Right atrium auricular region (tissue), 2 donors: Measurements from ENCODE around the gene OTUD1. TPM values are rescaled to one million over a fixed set of nuclear protein-coding genes. Genes with fewer than 3 reads are reported as not detected.

Source experiments
- DNase-seq: peaks from one replicate; pipeline ENCODE4 v3.0.0-alpha.2; 2019; ENCODE audit warnings: low spot score
- H3K27ac ChIP-seq, 2 donors: fragments of 200-600 bp; sonication (generic); 1 replicate in 1 of 2; 2 replicates in 1 of 2; pipeline ENCODE4 v1.5.1; 2016 to 2019
- H3K27me3 ChIP-seq, 2 donors: fragments of 200-600 bp; sonication (generic); one replicate each; pipeline versions ENCODE4 v1.5.1 to v1.6.0; 2017 to 2019
- H3K36me3 ChIP-seq: fragments of 200-600 bp; sonication (generic); one replicate; pipeline ENCODE4 v1.5.1; 2016
- H3K4me1 ChIP-seq, 2 donors: fragments of 200-600 bp; sonication (generic); one replicate each; pipeline versions ENCODE4 v1.5.1 to v1.6.0; 2017 to 2019
- H3K4me3 ChIP-seq, 2 donors: fragments of 200-600 bp; sonication (generic); 1 replicate in 1 of 2; 2 replicates in 1 of 2; pipeline ENCODE4 v1.5.1; 2017 to 2019; ENCODE audit warnings: mild to moderate bottlenecking in 1 of 2, moderate library complexity in 1 of 2
- H3K9me3 ChIP-seq, 2 donors: fragments of 200-600 bp; sonication (generic); one replicate each; pipeline ENCODE4 v1.5.1; 2019
- total RNA-seq, 2 donors: library from RNA; depleted of rRNA; stranded (reverse); fragments of >200 nt; gene quantifications; one replicate each; pipeline ENCODE4 v1.1.0, GENCODE V29; 2016
- TF ChIP-seq, protein P1 (sequence below), 2 donors: fragments of 200-600 bp; sonication (generic); IDR thresholded peaks; one replicate each; pipeline ENCODE4 v1.5.1; 2019; ENCODE audit warnings: antibody characterized with exemption in 2 of 2

Gene OTUD1
- total RNA-seq, 2 donors from 2014 or later, result 9.1 to 27.1 TPM

DNA sequence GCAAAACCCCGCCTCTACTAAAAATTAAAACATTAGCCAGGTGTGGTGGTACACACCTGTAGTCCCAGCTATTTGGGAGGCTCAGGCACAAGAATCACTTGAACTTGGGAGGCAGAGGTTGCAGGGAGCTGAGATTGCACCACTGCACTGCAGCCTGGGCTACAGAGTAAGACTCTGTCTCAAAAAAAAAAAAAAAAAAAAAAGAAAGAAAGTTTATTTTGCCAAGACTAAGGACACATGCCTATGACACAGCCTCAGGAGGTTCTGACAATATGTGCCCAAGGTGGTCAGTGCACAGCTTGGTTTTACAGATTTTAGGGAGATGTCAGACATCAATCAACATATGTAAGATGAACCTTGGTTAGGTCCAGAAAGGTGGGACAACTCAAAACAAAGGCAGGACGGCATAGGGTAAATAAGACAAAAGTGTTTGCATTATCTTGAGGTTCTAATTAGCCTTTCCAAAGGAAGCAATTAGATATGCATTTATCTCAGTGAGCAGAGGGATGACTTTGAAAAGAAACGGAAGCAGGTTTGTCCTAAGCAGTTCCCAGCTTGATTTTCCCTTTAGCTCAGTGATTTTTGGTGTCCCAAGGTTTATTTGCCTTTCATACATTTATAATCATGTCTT, 20.7 kb upstream of the OTUD1 start:
- H3K27me3 ChIP-seq, result no peaks in the 10 kb centered on the region
- H3K4me1 ChIP-seq, result no peaks in the 10 kb centered on the region
- H3K36me3 ChIP-seq, result no peaks in the 10 kb centered on the region
- TF ChIP-seq, protein P1, sequence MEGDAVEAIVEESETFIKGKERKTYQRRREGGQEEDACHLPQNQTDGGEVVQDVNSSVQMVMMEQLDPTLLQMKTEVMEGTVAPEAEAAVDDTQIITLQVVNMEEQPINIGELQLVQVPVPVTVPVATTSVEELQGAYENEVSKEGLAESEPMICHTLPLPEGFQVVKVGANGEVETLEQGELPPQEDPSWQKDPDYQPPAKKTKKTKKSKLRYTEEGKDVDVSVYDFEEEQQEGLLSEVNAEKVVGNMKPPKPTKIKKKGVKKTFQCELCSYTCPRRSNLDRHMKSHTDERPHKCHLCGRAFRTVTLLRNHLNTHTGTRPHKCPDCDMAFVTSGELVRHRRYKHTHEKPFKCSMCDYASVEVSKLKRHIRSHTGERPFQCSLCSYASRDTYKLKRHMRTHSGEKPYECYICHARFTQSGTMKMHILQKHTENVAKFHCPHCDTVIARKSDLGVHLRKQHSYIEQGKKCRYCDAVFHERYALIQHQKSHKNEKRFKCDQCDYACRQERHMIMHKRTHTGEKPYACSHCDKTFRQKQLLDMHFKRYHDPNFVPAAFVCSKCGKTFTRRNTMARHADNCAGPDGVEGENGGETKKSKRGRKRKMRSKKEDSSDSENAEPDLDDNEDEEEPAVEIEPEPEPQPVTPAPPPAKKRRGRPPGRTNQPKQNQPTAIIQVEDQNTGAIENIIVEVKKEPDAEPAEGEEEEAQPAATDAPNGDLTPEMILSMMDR (IDR thresholded peaks at IDR 0.05), result no peak
- H3K27ac ChIP-seq, result no peak overlapping the region
- H3K4me3 ChIP-seq, result no peak overlapping the region
- no peak for DNase-seq
- H3K9me3 ChIP-seq, result no peaks in the 10 kb centered on the region

DNA sequence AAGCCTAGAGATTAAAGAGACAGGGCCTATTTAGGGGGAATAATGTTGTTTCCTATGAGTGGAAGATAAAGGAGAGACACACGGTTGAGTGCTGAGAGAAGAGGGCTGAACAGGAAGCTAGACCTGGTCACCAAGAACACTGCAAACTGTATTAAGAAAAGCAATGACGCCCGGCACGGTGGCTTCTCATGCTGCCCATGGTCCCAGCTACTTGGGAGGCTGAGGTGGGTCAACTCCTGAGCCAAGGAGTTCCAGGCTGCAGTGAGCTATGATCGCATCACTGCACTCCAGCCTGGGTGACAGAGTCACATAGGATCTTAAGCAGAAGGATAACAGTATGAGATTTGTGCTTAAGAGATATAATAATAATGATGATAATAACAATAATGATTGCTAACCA, 19.7 kb upstream of the OTUD1 start:
- TF ChIP-seq, protein P1 (IDR thresholded peaks at IDR 0.05), result no peak
- H3K4me1 ChIP-seq, result no peaks in the 10 kb centered on the region
- no peaks in the 10 kb centered on the region for H3K9me3 ChIP-seq
- H3K36me3 ChIP-seq, result no peaks in the 10 kb centered on the region
- no peaks in the 10 kb centered on the region for H3K27me3 ChIP-seq
- H3K27ac ChIP-seq, result no peak overlapping the region
- DNase-seq, result no peak
- H3K4me3 ChIP-seq, result no peak overlapping the region

DNA sequence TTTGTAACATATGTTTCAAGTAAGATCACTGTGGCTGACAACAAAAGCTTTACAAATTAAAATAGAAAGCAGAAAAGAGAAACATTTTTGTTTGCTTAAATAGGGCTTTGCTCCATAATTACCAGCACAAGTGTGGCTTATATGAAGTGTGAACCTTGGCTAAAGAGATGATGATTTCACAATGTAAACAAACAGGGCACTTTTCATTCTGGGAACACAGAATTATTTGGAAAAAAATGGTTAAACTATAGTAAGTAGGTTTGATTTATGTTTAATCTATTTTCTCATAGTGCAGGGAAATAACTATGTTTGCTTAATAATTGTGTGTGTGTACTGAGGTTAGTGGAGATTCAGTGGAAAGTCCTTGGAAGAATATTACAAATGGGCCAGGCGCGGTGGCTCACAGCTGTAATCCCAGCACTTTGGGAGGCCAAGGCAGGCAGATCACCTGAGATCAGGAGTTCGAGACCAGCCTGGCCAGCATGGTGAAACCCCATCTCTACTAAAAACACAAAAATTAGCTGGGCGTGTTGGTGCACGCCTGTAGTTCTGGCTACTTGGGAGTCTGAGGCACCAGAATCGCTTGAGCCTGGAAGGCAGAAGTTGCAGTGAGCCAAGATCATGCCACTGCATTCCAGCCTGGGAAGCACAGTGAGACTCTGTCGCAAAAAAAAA, 19.1 kb upstream of the OTUD1 start:
- Histone ChIP-seq H3K27ac (no peak overlapping the region), H3K9me3 (no peaks in the 10 kb centered on the region), H3K27me3 (no peaks in the 10 kb centered on the region), H3K36me3 (no peaks in the 10 kb centered on the region), H3K4me3 (no peak overlapping the region), H3K4me1 (no peaks in the 10 kb centered on the region)
- TF ChIP-seq, protein P1 (IDR thresholded peaks at IDR 0.05), result no peak
- DNase-seq, result no peak

DNA sequence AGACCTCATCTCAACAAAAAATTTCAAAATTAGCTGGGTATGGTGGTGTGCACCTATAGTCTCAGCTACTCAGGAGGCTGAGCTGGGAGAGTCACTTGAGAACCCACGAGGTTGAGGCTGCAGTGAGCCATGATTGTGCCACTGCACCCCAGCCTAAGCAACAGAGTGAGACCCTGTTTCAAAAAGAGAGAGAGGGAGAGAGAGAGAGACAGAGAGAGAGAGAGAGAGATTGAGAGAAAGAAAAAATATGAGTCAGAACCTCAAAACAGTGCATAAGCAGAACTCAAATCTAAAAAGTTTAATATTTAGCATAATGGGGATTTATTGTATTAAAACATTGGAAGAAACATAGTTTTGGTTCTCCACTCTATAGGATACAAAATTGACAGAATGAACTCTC, 17.5 kb upstream of the OTUD1 start:
- H3K9me3 ChIP-seq, result no peaks in the 10 kb centered on the region
- H3K4me3 ChIP-seq, result no peak overlapping the region
- TF ChIP-seq, protein P1 (IDR thresholded peaks at IDR 0.05), result no peak
- H3K27me3 ChIP-seq, result no peaks in the 10 kb centered on the region
- no peaks in the 10 kb centered on the region for H3K4me1 ChIP-seq
- no peak for DNase-seq
- H3K36me3 ChIP-seq, result no peaks in the 10 kb centered on the region
- no peak overlapping the region for H3K27ac ChIP-seq

DNA sequence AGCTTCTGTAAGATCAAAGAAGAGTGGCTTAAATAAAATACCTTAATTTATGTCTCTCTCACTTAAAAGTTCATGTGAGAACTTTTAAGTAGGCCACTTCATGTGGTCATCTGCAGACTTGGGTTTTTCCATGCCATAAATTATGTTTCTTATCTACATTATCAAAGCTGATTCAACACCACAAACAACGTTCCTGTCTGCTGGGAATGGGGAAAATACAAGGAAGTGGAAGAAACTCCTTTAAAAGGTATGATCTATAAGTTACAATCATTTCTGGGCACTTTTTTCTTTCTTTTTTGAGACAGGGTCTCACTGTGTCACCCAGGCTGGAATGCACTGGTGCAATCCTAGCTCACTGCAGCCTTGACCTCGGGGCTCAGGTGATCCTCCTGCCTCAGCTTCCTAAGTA, 16.9 kb upstream of the OTUD1 start:
- H3K9me3 ChIP-seq, result no peaks in the 10 kb centered on the region
- H3K4me1 ChIP-seq, result no peaks in the 10 kb centered on the region
- H3K4me3 ChIP-seq, result no peak overlapping the region
- no peaks in the 10 kb centered on the region for H3K36me3 ChIP-seq
- TF ChIP-seq, protein P1 (IDR thresholded peaks at IDR 0.05), result no peak
- H3K27me3 ChIP-seq, result no peaks in the 10 kb centered on the region
- H3K27ac ChIP-seq, result no peak overlapping the region
- DNase-seq, result no peak
